HG03097 (cell line): Measurements from ENCODE around the gene FXYD6.

ENCODE experiments used
- ATAC-seq: cut with Tn5 transposase; IDR thresholded peaks from one replicate; pipeline ENCODE4 v1.9.1; 2021; ENCODE audit not compliant: unreplicated experiment, low FRiP score

FXYD6 gene

GRCh38 chr11:117833401-117833891, 43.0 kb downstream of the FXYD6 start:
- ATAC-seq, result no peak

DNA sequence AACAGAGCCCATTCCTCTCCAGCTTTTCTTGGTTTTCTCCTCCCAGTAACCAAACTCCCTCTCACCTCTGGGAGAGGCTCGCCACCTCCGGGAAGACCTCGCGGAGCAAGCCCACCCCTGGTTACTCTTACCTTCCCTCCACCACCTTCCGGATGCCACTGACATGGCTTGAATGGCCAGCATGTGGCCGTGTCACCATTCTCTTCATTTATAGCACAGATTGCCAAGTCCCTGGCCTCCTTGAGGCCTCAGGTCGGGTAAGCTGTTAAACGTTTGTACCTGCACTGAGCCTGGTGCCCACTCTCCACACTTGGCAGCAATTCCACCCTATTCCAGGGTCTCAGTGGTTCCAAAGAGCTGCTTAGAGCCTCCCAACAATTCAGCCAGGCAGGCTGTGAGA, 43.9 kb downstream of the FXYD6 start:
- ATAC-seq, result no peak

GRCh38 chr11:117831661-117832415, 44.6 kb downstream of the FXYD6 start:
- ATAC-seq, result no peak

DNA sequence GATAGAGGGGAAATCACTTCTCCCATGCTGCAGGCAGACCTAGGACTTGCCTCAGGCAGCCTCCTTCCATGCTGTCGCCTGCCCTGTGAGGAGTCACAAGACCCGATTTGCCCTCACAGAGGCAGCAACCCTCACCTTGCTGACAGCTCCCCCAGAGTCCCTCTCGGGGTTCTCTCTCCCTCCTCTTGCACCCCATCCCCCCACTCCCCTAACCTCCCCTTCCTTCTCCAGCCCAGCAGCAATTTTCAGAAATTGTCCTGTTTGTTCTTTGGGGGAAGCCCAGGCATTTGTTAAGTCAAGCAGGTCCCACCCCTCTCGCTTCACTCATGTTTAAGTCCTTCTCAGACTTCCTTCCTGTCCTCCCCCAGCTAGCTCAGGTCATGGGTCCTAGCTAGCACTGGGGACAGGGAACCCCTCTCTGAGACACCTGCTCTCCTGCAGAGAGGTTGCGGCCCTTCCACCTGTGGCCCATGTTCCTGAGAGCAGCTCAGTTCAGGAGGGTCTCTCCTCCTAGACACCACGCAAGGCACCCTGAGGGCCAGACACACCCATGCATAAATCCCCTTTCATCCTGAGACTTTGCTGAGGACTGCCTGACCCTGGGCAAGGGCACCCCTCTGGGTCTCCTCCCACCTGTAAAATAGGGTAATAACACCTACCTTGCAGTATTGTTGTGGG, 45.6 kb downstream of the FXYD6 start:
- ATAC-seq, result no peak

DNA sequence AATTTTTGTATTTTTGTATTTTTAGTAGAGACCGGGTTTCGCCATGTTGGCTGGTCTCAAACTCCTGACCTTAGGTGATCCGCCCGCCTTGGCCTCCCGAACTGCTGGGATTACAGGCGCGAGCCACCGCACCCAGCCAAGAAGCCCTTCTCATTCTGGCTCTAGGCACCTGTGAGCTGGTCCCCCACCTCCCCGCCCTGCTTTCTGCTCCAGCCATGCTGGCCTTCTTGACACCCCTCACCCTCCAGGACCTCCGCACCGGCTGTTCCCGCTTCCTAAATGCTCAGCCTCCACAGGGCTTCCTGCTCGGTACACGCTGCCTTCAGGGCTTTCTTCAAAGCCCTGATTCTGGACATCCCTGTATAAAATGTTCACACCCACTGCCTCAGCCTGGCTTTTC, 46.4 kb downstream of the FXYD6 start:
- ATAC-seq, result no peak

DNA sequence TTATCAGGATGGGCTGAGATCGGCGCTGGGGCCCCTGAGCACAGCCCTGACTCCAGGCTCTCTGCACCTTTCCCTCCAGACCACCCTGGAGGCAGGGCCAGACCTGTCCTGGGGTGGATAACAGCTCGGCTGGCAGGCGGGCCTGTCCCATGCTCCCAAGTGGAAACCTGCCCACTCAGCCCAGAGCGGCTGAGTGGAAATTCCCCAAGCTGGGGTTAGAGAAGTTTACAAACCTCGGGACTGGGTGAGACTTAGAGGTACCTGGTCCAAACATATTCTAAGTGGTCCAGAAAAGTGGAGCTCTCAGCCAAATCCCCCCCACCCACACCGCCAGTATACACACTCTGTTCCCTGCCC, 47.1 kb downstream of the FXYD6 start:
- no peak for ATAC-seq

GRCh38 chr11:117828611-117829368, 47.7 kb downstream of the FXYD6 start:
- ATAC-seq, result peak; percentile 55

DNA sequence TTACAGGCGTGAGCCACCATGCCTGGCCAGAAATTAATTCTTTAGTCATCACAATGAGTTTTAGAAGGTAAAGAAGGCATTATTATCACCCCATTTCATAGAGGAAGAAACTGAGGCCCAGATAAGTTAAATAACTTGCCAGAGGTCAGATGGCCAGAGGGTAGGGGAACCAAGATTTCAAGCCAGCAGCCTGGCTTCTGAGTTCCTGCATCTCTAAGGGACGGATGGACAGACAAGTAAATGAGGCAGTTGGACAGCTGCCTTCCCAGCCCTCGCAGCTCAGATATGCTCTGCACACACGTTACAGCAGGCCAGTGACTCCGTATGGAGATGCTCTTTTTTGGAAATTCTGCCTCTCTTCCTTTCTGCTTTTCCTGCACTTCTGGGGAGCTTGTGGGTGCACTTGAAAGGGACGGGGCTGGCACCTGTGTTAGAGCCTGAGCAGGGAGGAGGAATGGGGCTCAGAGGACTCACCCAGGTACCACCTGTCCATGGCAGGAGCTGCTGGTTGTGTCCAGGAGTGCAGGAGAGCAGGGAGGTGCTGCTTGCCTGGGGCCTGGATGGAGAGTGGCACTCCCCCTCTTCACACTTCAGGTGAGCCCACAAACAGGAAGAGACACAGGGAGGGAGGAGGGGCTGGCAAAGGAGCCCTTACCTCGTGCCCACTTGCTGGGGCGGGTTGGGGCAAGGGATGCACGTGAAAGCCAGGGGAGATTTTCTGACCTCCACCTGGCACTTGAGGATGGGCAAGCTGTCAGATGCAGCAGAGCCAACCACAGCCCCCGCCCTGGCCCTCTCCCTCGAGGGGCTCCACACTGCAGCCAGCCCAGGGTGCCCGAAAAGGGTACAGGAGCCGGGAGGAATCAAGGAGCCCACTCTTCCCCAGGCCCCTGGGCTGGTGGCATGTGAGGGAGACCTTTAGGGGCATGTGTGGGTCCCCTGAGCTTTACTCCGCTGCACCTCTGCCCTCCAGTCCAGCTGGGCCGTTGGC, 48.6 kb downstream of the FXYD6 start:
- ATAC-seq, result no peak

DNA sequence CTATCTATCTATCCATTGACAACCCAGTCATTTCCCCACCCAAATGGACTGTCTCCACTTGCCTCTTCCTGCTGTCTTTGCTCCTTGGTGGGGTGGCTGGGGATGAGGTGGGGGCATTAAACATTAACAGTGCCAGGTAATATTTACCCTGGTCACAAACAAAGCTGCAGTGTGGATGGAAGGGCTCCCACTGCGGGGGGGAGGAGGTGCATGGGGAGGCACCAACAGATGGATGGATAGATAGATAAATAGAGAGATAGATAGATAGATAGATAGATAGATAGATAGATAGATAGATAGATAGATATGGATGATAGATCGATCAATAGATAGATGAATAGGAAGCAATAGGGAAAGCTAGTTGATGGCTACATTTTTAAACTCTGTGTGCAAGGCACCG, 49.6 kb downstream of the FXYD6 start:
- ATAC-seq, result no peak

GRCh38 chr11:117826190-117826570, 50.3 kb downstream of the FXYD6 start:
- ATAC-seq, result no peak

- ATAC-seq, result no peak
These were observed 50.8 kb downstream of the FXYD6 start for GRCh38 chr11:117825538-117826189.

DNA sequence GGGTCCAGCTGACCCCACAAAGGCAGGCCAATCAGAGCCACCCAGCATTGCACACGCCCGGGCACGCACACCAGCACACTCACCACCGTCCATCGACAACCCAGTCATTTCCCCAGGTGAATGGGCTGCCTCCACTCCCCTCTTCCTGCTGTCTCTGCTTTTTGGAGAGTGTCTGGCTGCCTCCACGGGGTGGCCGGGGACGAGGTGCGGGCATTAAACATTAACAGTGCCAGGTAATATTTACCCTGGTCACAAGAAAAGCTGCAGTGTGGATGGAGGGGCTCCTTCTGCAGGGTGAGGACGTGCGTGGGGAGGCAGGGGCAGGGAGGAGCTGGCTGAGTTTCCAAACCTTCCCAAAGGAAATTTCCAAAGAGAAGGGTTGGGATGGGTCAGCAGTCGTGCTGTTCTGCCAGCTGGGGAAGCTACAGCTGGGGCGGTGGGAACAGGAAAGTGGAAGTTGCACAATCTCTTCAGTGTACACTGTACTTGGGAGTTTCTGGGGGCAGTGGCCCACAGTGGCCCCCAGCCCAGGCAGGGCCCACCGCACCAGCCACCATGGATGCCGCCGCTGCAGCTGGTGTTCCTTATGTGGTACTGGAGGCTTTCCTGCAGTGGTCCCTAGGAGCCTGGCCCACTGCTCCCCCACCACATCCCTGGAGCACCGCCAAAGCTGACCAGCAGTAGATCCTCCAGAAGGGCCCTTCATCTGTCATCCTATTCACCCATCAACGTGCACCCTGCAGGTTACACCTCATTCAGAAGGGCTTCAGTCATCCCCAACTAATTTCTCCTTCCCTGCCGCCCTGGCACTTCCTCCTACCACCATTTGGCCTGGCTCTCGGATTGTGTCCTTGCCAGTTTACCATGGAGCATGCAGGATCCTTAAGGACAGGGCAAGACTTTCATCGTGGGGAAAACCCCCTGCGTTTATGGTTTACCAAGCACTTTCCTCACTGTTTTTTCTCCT, 51.6 kb downstream of the FXYD6 start, which contains the start of gene FXYD2:
FXYD2 (minus strand) TSS at position 174 of the 967 bp plus-strand sequence; CDS start at position 108, 66 bp downstream.
- ATAC-seq, result no peak

- no peak for ATAC-seq
These were observed 52.5 kb downstream of the FXYD6 start for GRCh38 chr11:117823946-117824420.

DNA sequence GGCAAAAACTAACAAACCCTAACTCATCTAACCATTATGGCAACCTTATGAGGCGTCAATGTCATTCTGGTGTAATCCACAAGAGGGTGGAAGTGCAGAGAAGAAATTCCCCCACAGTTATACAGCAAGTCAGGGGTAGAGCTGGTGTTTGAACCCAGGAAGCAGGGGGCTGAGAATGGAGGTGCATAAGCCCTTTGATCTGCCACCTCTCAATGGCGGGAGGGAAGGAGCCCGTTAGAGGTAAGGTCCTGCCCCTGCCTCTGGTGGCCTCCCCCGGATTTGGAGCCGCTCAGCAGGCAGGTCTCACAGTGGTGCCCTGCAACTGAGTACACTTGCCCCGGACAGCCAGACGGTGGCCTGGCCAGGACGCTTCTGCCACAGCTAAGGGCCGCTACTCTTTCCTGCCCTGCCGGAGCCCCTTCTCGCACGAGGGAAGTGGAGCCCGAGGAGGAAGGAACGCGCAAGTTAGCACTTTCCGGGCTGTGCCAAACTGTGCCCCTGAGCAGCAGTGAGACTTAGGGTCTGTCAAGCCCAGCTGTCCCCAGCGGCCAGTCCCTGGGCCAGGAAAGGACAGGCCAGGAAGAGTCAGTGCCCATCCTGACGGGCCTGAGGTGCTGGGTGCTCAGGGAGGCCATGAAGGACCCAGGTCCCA, 53.0 kb downstream of the FXYD6 start:
- ATAC-seq, result no peak

DNA sequence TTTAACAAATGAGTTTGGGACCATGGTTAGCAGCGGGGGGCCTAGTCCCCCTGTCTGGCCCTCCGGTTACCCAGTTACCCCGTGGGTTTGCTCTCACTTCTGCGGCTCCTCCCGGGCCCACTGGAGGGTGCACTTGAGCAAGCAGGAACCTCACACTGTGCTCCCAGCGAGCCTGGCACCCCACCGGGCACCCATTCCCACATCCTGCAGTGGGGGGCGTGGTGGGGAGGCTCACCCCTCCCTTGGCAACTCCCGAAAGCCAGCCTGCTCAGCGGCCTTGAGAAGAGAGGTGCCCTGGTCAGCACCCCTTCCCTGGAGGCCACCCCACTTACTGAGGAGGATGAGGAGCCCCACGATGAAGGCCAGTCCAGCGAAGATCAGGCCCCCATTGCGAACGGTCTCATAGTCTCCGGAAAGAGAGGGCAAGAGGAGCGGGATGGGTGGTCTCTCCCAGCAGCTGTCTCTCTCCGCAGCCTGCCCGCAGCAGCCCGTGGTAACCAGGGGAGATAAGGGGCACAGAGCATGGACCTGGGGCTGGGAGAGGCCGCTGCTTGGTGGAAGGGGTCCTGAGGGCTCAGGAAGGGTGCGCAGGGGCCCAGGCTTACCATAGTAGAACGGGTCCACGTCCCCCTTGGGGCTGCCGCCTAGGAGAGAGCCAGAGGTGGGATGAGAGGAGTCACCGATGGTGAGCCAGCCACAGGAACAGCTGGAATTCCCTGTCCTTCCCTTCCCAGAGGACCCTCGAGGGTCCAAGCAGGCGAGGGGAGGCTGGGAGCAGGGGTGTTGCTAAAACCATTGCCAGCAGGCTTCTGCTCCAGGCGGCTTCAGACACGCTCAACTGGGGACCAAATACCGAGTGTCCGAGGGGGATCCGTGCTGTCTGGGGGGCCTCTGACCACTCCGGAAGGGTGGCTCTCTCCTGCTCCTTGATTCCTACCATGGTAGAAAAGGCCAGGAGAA, 54.1 kb downstream of the FXYD6 start:
- no peak for ATAC-seq

- ATAC-seq, result no peak
These were observed 55.0 kb downstream of the FXYD6 start for GRCh38 chr11:117821431-117821830.

DNA sequence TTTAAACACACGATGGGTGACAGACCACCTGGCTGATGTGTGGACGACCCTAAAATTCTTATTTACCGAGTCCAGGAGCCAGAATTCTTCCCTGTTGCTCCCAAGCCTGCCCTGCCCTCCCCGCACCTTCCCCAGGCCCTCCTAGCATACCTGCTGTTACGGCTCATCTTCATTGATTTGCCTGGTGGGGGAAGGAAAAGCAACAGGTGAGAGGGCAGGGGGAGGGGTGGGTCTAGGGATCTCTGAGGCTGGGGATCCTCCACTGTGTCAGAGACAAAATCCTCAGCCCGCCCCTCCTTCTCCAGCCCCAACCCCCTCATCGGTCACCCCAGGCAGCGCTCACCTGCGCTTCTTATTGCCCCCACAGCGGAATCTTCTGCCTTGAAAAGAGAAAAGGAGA, 55.9 kb downstream of the FXYD6 start:
- no peak for ATAC-seq
